ENCODE data around the gene LYRM1. TPM values are rescaled to one million over a fixed set of nuclear protein-coding genes. Genes with fewer than 3 reads are reported as not detected.

The LYRM1 gene
- total RNA-seq, 1 donor from 2014 or later = 45.4 TPM

DNA sequence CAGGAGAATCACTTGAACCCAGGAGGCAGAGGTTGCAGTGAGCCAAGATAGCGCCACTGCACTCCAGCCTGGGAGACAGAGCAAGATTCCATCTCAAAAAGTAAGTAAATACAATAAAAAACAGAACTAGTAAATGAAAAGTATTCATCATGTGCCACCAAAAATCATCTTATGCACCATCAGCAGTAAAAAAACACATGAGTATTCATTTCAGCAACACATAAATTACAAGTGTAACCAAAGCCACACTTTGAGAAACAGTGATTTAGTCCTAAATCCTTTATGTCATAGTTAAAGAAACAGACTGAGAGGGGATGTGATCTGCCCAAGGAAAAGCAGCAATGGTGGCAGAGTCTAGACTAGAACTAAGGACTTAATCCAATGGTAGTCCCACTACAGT lies 13.4 kb upstream of the LYRM1 start:
- Histone ChIP-seq H3K36me3 (peaks cover 5% of the 10 kb centered on the region), H3K9me3 (replicated peaks) (no peaks in the 10 kb centered on the region), H3K27me3 (ENCODE audit: low read depth) (no peaks in the 10 kb centered on the region), H3K4me3 (no peak overlapping the region), H3K27ac (replicated peaks) (no peak overlapping the region), H3K4me1 (peaks cover 60% of the 10 kb centered on the region)
- no peak for DNase-seq
- intact Hi-C loops (cut with micrococcal nuclease) = no loop called here
- TF ChIP-seq, protein P1, sequence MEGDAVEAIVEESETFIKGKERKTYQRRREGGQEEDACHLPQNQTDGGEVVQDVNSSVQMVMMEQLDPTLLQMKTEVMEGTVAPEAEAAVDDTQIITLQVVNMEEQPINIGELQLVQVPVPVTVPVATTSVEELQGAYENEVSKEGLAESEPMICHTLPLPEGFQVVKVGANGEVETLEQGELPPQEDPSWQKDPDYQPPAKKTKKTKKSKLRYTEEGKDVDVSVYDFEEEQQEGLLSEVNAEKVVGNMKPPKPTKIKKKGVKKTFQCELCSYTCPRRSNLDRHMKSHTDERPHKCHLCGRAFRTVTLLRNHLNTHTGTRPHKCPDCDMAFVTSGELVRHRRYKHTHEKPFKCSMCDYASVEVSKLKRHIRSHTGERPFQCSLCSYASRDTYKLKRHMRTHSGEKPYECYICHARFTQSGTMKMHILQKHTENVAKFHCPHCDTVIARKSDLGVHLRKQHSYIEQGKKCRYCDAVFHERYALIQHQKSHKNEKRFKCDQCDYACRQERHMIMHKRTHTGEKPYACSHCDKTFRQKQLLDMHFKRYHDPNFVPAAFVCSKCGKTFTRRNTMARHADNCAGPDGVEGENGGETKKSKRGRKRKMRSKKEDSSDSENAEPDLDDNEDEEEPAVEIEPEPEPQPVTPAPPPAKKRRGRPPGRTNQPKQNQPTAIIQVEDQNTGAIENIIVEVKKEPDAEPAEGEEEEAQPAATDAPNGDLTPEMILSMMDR (IDR thresholded peaks at IDR 0.05; ENCODE audit: borderline replicate concordance) = no peak

DNA sequence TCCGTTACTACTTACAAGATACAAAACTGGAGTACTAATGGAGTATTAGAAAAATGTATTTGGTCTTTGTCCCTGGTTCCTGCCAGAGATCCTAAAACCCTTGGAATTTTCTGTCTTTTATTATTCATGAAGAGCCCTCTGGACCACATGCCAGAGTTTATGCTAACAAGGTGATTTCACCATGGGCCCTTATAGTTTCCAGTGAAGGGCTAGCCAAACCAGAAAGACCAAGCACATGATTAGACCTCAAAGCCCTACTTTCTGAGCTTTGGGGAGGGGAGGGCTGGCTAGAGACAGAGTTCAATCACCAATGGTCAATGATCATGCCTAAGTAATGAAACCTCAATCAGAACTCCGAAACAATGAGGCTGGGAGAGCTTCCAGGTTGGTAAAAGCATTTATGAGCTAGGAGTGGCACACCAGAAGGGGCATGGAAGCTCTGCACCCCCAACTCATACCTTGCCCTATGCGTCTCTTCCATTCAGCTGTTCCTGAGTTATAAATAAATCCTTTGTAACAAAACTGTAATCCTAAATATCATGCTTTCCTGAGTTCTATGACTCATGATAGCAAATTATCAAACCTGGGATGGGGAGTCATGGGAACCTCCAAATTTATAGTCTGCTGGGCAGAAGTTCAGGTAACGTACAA lies 10.8 kb upstream of the LYRM1 start:
- Histone ChIP-seq H3K9me3 (replicated peaks) (no peaks in the 10 kb centered on the region), H3K27ac (replicated peaks) (no peak overlapping the region), H3K4me3 (no peak overlapping the region), H3K36me3 (peaks cover 21% of the 10 kb centered on the region), H3K4me1 (peaks cover 56% of the 10 kb centered on the region), H3K27me3 (ENCODE audit: low read depth) (no peaks in the 10 kb centered on the region)
- DNase-seq = no peak
- TF ChIP-seq, protein P1 (IDR thresholded peaks at IDR 0.05; ENCODE audit: borderline replicate concordance) = no peak
- intact Hi-C loops (cut with micrococcal nuclease) = no loop called here

DNA sequence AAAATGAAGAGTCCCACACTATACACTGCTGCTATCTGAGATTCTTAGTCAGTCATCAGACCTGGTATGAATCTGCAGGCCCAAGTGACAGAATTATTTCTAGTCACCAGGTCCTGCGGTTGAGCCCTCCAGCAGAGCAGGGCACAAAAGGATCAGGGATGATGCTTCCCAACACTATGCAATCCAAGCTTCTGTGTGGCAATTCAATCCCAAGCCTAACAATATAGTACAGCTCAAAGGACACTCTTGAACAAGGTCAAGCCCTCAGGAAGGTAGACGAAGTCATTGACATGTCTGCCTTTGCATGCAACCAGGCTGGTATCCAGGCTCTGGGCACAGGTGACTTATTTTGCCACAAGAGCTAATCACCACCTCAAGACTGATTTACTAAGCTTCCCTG lies 6.2 kb upstream of the LYRM1 start:
- TF ChIP-seq, protein P1 (IDR thresholded peaks at IDR 0.05; ENCODE audit: borderline replicate concordance) = no peak
- Histone ChIP-seq H3K27ac (replicated peaks) (no peak overlapping the region), H3K4me3 (no peak overlapping the region), H3K9me3 (replicated peaks) (no peaks in the 10 kb centered on the region), H3K4me1 (peaks cover 68% of the 10 kb centered on the region), H3K36me3 (peaks cover 36% of the 10 kb centered on the region), H3K27me3 (ENCODE audit: low read depth) (no peaks in the 10 kb centered on the region)
- DNase-seq = no peak
- intact Hi-C loops (cut with micrococcal nuclease) = no loop called here

DNA sequence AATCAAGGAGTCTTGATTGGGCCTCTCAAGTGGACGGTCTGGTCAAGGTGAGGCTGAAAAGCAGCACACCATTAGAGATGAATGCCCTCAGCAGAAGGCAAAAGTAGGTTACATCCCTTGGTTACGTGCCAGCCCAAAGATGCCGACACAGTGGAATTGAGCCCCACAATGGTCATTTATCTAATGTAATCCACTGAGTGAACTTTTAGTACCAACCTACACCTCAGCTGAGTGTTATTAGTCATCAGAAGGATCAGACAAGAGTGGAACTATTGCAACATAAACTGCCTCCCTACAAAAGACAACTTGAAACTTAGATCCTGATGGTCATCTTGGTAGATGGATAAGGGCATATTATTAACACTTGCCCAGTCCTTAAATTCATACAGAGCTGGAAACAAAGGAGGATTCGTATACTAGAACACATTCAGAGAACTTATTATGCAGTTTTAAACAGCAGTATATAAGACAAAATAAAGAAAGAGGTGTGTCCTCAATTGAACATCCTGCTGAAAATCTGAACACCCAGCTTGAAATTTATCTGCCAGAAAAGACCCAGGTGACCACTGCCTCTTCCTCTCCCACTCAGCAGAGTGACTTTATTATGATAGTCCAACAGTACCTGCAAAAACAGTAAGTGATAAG lies 3.2 kb upstream of the LYRM1 start:
- Histone ChIP-seq H3K4me3 (no peak overlapping the region), H3K27ac (replicated peaks) (peak overlapping the region; percentile 0), H3K4me1 (peaks cover 83% of the 10 kb centered on the region), H3K9me3 (replicated peaks) (no peaks in the 10 kb centered on the region), H3K36me3 (peaks cover 29% of the 10 kb centered on the region), H3K27me3 (ENCODE audit: low read depth) (no peaks in the 10 kb centered on the region)
- DNase-seq = no peak
- TF ChIP-seq, protein P1 (IDR thresholded peaks at IDR 0.05; ENCODE audit: borderline replicate concordance) = no peak
- intact Hi-C loops (cut with micrococcal nuclease) = no loop called here

DNA sequence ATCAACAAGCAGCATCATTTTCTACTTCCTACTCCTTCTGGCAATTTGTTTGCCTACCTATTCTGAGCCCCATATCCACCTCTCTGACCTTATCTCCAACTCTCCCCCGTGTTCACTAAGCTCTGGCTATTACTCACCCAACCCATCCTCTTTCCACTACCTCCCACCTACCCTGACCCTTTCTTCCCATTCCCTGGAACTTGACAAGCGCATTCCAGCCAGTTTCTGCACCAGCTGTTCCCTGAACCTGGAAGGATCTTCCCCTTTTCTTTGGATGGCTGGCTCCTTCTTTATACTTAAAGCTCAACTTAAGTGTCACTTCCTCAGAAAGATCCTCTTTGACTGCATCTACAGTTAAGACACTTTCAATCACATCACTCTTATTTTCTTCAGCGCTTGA lies 2.6 kb upstream of the LYRM1 start:
- H3K4me3 ChIP-seq = peak overlapping the region; percentile 92
- intact Hi-C loops (cut with micrococcal nuclease) = no loop called here
- peaks cover 27% of the 10 kb centered on the region for H3K36me3 ChIP-seq
- TF ChIP-seq, protein P1 (IDR thresholded peaks at IDR 0.05; ENCODE audit: borderline replicate concordance) = no peak
- H3K9me3 ChIP-seq (replicated peaks) = no peaks in the 10 kb centered on the region
- H3K27me3 ChIP-seq (ENCODE audit: low read depth) = no peaks in the 10 kb centered on the region
- DNase-seq = no peak
- H3K27ac ChIP-seq (replicated peaks) = no peak overlapping the region
- peaks cover 83% of the 10 kb centered on the region for H3K4me1 ChIP-seq

Measured in left ventricle myocardium inferior (tissue), 1 donor.